ENCODE data around the gene PTPN1. TPM values are rescaled to one million over a fixed set of nuclear protein-coding genes. Genes with fewer than 3 reads are reported as not detected.

The PTPN1 gene
- total and polyA plus RNA-seq, 2 of the 4 experiments (the other 2 are of a cell fraction): 31.7 to 37.4 TPM

- Histone ChIP-seq H3K9me1 (ENCODE audit: insufficient read depth, low read length) (peaks cover 32% of the 10 kb centered on the region), H3K14ac (replicated peaks; ENCODE audit: low read depth, low read length) (peak overlapping the region; percentile 99), H3K23ac (ENCODE audit: low read depth, low read length) (peak overlapping the region; percentile 36), H3K27me3 (ENCODE audit: control insufficient read depth, insufficient read depth, low read length) (no peaks in the 10 kb centered on the region), H2BK120ac (ENCODE audit: low read depth, low read length) (peak overlapping the region; percentile 98), H3K36me3 (ENCODE audit: control insufficient read depth, insufficient read depth, low read length) (peaks cover 3% of the 10 kb centered on the region), H3K4me2 (ENCODE audit: low read depth, low read length) (peak overlapping the region; percentile 11), H2AK9ac (replicated peaks; ENCODE audit: low read depth, low read length, poor library complexity) (peak overlapping the region; percentile 81), H4K91ac (ENCODE audit: insufficient read depth, low read depth, low read length) (peak overlapping the region; percentile 96), H3K4me3 (ENCODE audit: insufficient read depth, low read depth, low read length) (no peak overlapping the region), H3K27ac (ENCODE audit: insufficient read depth, low read length) (peak overlapping the region; percentile 98), H2BK15ac (ENCODE audit: low read depth, low read length) (peak overlapping the region; percentile 96; the same call in 2 of the 3 replicates), H2BK20ac (ENCODE audit: low read depth, low read length) (peak overlapping the region; percentile 96), H3K18ac (ENCODE audit: low read depth, low read length) (peak overlapping the region; percentile 93), H3K79me1 (ENCODE audit: low read depth in 1 of 2, low read length in 2 of 2) (peaks cover 32 to 79% of the 10 kb centered on the region in 2 experiments), H3K56ac (ENCODE audit: extremely low read depth, insufficient read depth, low read length) (peak overlapping the region; percentile 15), H3K9me3 (ENCODE audit: control insufficient read depth, insufficient read depth, low read length) (no peaks in the 10 kb centered on the region), H2BK5ac (ENCODE audit: low read depth, low read length, poor library complexity, severe bottlenecking) (peak overlapping the region; percentile 85), H2AK5ac (ENCODE audit: low read depth, low read length) (peak overlapping the region; percentile 99), H2AFZ (replicated peaks; ENCODE audit: low read length, poor library complexity) (no peak overlapping the region), H4K8ac (ENCODE audit: low read depth in 2 of 2, low read length in 2 of 2) (peak overlapping the region; percentile 49 to 92), H3K4me1 (ENCODE audit: control insufficient read depth, insufficient read depth, low read length) (peaks cover 46% of the 10 kb centered on the region), H3K9ac (ENCODE audit: low read depth, low read length) (peak overlapping the region; percentile 58), H3K4ac (ENCODE audit: low read depth, low read length) (peak overlapping the region; percentile 74), H4K5ac (ENCODE audit: low read depth, low read length) (peak overlapping the region; percentile 89), H4K20me1 (ENCODE audit: insufficient read depth, low read length) (peaks cover 20% of the 10 kb centered on the region)
- TF ChIP-seq MXI1 (IDR thresholded peaks at IDR 0.05; ENCODE audit: borderline replicate concordance, low read depth, low read length): no peak
- TF ChIP-seq USF2 (IDR thresholded peaks at IDR 0.05; ENCODE audit: low read depth, low read length): no peak
- no peak for TF ChIP-seq CEBPB (IDR thresholded peaks at IDR 0.05; ENCODE audit: low read depth, low read length)
- TF ChIP-seq BHLHE40 (IDR thresholded peaks at IDR 0.05; ENCODE audit: low read depth, low read length): no peak
- TF ChIP-seq CHD1 (IDR thresholded peaks at IDR 0.05; ENCODE audit: low read depth, low read length): no peak
- TF ChIP-seq RCOR1 (IDR thresholded peaks at IDR 0.05; ENCODE audit: insufficient replicate concordance, low read length): no peak
- no peak for TF ChIP-seq MAZ (IDR thresholded peaks at IDR 0.05; ENCODE audit: borderline replicate concordance, low read depth, low read length)
- no peak for TF ChIP-seq RFX5 (IDR thresholded peaks at IDR 0.05; ENCODE audit: low read depth, low read length)
- TF ChIP-seq SMC3 (IDR thresholded peaks at IDR 0.05; ENCODE audit: low read depth, low read length): no peak
- TF ChIP-seq RAD21 (IDR thresholded peaks at IDR 0.05; ENCODE audit: low read length): no peak
- no peak for TF ChIP-seq NFE2L2 (IDR thresholded peaks at IDR 0.05; ENCODE audit: low read depth, low read length)
- no peak for TF ChIP-seq ELK1 (IDR thresholded peaks at IDR 0.05; ENCODE audit: borderline replicate concordance, low read depth, low read length)
- TF ChIP-seq CTCF (conservative IDR thresholded peaks at IDR 0.05; ENCODE audit: low read depth, low read length): no peak
- TF ChIP-seq FOS (IDR thresholded peaks at IDR 0.05; ENCODE audit: low read depth, low read length): no peak
- TF ChIP-seq POLR2A (IDR thresholded peaks at IDR 0.05; ENCODE audit: low read depth, low read length): no peak
- no peak for TF ChIP-seq MAFK (IDR thresholded peaks at IDR 0.05; ENCODE audit: low read depth, low read length)
- dilution Hi-C loops (cut with HindIII; ENCODE audit: low sequenced_read_pairs, unreplicated experiment) (no loop called here), intact Hi-C loops (cut with micrococcal nuclease) (no loop called here), in situ Hi-C loops (cut with MboI; ENCODE audit: low sequenced_read_pairs) (no loop called here)
- no TSS peak for BruUV-seq (replicated peaks)
- DNase-seq (no peak), ATAC-seq (ENCODE audit: low read depth) (no peak)
- POLR2A ChIA-PET (ENCODE audit: unreplicated experiment): no interaction called here
- CTCF ChIA-PET: interaction anchor here (0.6 to 1.1 kb wide), 2 partner anchors 10 to 22 kb away, joined by 4 read pairs; no protein-coding TSS in a partner anchor
- WGBS, 2 experiments (ENCODE audit: extremely low coverage in 2 of 2, insufficient read length in 1 of 2): no CpG with 5 or more reads among the region's 8 CpGs
These were observed 25.0 kb downstream of the PTPN1 start for GRCh38 chr20:50535162-50535561.
